CD14-positive monocyte (primary cell): ENCODE results near the gene TBPL2. TPM values are rescaled to one million over a fixed set of nuclear protein-coding genes. Genes with fewer than 3 reads are reported as not detected.

Source experiments
- DNase-seq, 3 donors: peaks; one replicate each; pipeline ENCODE4 v3.0.0-alpha.2; 2011 to 2022
- H2AFZ ChIP-seq: 2 replicates; pipeline ENCODE4 v1.6.0; 2012; ENCODE audit warnings: mild to moderate bottlenecking, low read depth, low read length, inconsistent platforms; ENCODE audit not compliant: insufficient read depth, poor library complexity, severe bottlenecking
- H3K27ac ChIP-seq, 2 donors: 1 replicate in 1 of 2; 2 replicates in 1 of 2; pipeline ENCODE4 v1.5.1; 2012 to 2013; ENCODE audit warnings: low read length in 2 of 2, control low read depth in 1 of 2, inconsistent platforms in 1 of 2, low read depth in 1 of 2, mild to moderate bottlenecking in 1 of 2
- H3K27me3 ChIP-seq, 2 donors: one replicate each; pipeline versions ENCODE4 v1.6.0 to v1.6.1; 2011 to 2013; ENCODE audit warnings: low read length in 2 of 2; ENCODE audit not compliant: control insufficient read depth in 2 of 2, insufficient read depth in 2 of 2
- H3K36me3 ChIP-seq, 2 donors: replicated peaks in 1 of 2; 1 replicate in 1 of 2; 2 replicates in 1 of 2; pipeline versions ENCODE4 v1.5.1 to v1.6.1; 2012 to 2013; ENCODE audit warnings: low read length in 2 of 2, control low read depth in 1 of 2, inconsistent platforms in 1 of 2, mild to moderate bottlenecking in 1 of 2; ENCODE audit not compliant: insufficient read depth in 2 of 2, control insufficient read depth in 1 of 2
- H3K4me1 ChIP-seq, 2 donors: 1 replicate in 1 of 2; 2 replicates in 1 of 2; pipeline versions ENCODE4 v1.5.1 to v1.6.1; 2012 to 2013; ENCODE audit warnings: low read length in 2 of 2, control low read depth in 1 of 2, inconsistent platforms in 1 of 2, mild to moderate bottlenecking in 1 of 2, moderate library complexity in 1 of 2; ENCODE audit not compliant: insufficient read depth in 2 of 2, control insufficient read depth in 1 of 2
- H3K4me2 ChIP-seq: replicated peaks from 2 replicates; pipeline ENCODE3; 2012; ENCODE audit warnings: low read length, moderate library complexity, mild to moderate bottlenecking; ENCODE audit not compliant: poor library complexity, severe bottlenecking; ENCODE audit errors: extremely low read depth
- H3K4me3 ChIP-seq, 3 experiments: fragments of 200-600 bp in 1 of 3; sonication (generic) in 1 of 3; replicated peaks in 1 of 3; 1 replicate in 2 of 3; 2 replicates in 1 of 3; pipeline ENCODE4 v1.5.1; 2011 to 2013; ENCODE audit warnings: low read length in 3 of 3, mild to moderate bottlenecking in 3 of 3, control low read depth in 2 of 3, low read depth in 2 of 3, inconsistent platforms in 1 of 3, moderate library complexity in 1 of 3
- H3K79me2 ChIP-seq: 2 replicates; pipeline ENCODE4 v1.6.0; 2012; ENCODE audit warnings: mild to moderate bottlenecking, control low read depth, inconsistent platforms, low read length, moderate library complexity; ENCODE audit not compliant: insufficient read depth
- H3K9ac ChIP-seq: 2 replicates; pipeline ENCODE4 v1.6.0; 2017; ENCODE audit warnings: low read length, mild to moderate bottlenecking; ENCODE audit not compliant: insufficient read depth, poor library complexity, severe bottlenecking
- H3K9me3 ChIP-seq, 2 donors: replicated peaks in 1 of 2; 1 replicate in 1 of 2; 2 replicates in 1 of 2; pipeline versions ENCODE4 v1.5.1 to v1.6.1; 2012 to 2013; ENCODE audit warnings: low read length in 2 of 2, control low read depth in 1 of 2; ENCODE audit not compliant: control insufficient read depth in 1 of 2, insufficient read depth in 1 of 2
- H4K20me1 ChIP-seq: 2 replicates; pipeline ENCODE4 v1.6.0; 2012; ENCODE audit warnings: mild to moderate bottlenecking, low read length, control low read depth, moderate library complexity; ENCODE audit not compliant: insufficient read depth
- H3K27ac Mint-ChIP-seq, 7 donors: one replicate each; pipeline ENCODE4 v1.8.0; 2020; ENCODE audit warnings: mild to moderate bottlenecking in 7 of 7, mixed read lengths in 7 of 7, moderate library complexity in 6 of 7, inconsistent platforms in 2 of 7
- H3K27me3 Mint-ChIP-seq, 3 donors: one replicate each; pipeline ENCODE4 v1.8.0; 2021 to 2022; ENCODE audit warnings: low read depth in 3 of 3, mild to moderate bottlenecking in 3 of 3, mixed read lengths in 3 of 3, moderate library complexity in 3 of 3, inconsistent platforms in 1 of 3
- H3K36me3 Mint-ChIP-seq, 2 donors: one replicate each; pipeline ENCODE4 v1.8.0; 2020; ENCODE audit warnings: mixed read lengths in 2 of 2, inconsistent platforms in 1 of 2, mild to moderate bottlenecking in 1 of 2
- H3K4me1 Mint-ChIP-seq: one replicate; pipeline ENCODE4 v1.8.0; 2020; ENCODE audit warnings: mild to moderate bottlenecking, mixed read lengths
- H3K4me3 Mint-ChIP-seq, 2 donors: one replicate each; pipeline ENCODE4 v1.8.0; 2020; ENCODE audit warnings: mild to moderate bottlenecking in 2 of 2, mixed read lengths in 2 of 2, moderate library complexity in 1 of 2
- H3K9me3 Mint-ChIP-seq, 7 donors: one replicate each; pipeline ENCODE4 v1.8.0; 2020 to 2022; ENCODE audit warnings: mixed read lengths in 7 of 7, mild to moderate bottlenecking in 6 of 7, moderate library complexity in 6 of 7, inconsistent platforms in 2 of 7
- WGBS: methylation state at CpG from one replicate; pipeline ENCODE4 v1.1.5; 2013; ENCODE audit warnings: missing lambda C conversion rate; ENCODE audit not compliant: insufficient coverage; 5-methylcytosine and 5-hydroxymethylcytosine counted together
- intact Hi-C, 2 donors: fragments of 100-400 bp; cut with micrococcal nuclease; formaldehyde crosslinking; loops; one replicate each; pipeline versions ENCODE4 v1.15.0 to v1.15.1; 2023
- polyA plus RNA-seq, 3 donors: library from polyadenylated mRNA; depleted of rRNA in 1 of 3; unstranded in 2 of 3; stranded (reverse) in 1 of 3; fragments of 300-500 nt in 2 of 3; fragments of >200 nt in 1 of 3; fragmentation: Illumina TruSeq in 2 of 3; gene quantifications; 1 replicate in 2 of 3; 2 replicates in 1 of 3; pipeline ENCODE4 v1.2.3, GENCODE V29; 2012 to 2021
- TF ChIP-seq, protein P1 (sequence below): fragments of 200-600 bp; IDR thresholded peaks from one replicate; pipeline ENCODE4 v1.8.0; 2022; ENCODE audit warnings: antibody characterized with exemption, mild to moderate bottlenecking

Gene TBPL2
- polyA plus RNA-seq, 3 donors: not detected

DNA sequence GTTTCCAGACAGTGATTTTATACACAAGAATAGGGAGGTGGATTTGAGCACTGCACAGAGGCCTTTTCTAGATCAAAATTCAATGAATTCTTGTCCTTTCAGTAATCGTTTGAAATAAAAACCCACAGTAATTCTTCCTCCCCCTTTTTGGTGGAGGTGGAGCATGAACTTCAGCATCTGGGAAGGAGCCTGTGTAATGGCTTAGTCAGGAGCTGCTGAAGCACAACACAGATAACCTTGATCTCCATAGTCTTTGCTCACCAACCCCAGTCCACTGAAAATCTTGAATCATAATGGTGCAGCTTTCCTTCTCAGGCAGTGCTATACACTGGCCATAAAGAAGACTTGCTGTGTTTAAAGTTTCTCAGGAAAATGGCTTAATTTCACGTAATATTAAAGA lies 6.4 kb upstream of the TBPL2 start:
- H3K27me3 ChIP-seq: no peaks in the 10 kb centered on the region
- no peaks in the 10 kb centered on the region for H3K79me2 ChIP-seq
- no peak overlapping the region for H3K4me3 ChIP-seq
- no peak overlapping the region for H3K27ac Mint-ChIP-seq
- peaks cover 0 to 4% (median 0%) of the 10 kb centered on the region in 3 donors for H3K27me3 Mint-ChIP-seq
- no peaks in the 10 kb centered on the region for H3K9me3 Mint-ChIP-seq
- H3K9ac ChIP-seq: no peak overlapping the region
- peaks cover 17% of the 10 kb centered on the region for H3K4me1 Mint-ChIP-seq
- H4K20me1 ChIP-seq: no peaks in the 10 kb centered on the region
- peaks cover 11 to 13% of the 10 kb centered on the region in 2 donors for H3K4me1 ChIP-seq
- no CpG with 5 or more reads among the region's 2 CpGs for WGBS
- no peak overlapping the region for H2AFZ ChIP-seq
- no peak overlapping the region for H3K4me2 ChIP-seq
- intact Hi-C loops: loop anchor here (5.0 to 10.0 kb wide), 2 partner anchors 128 to 1025 kb away; no protein-coding TSS in a partner anchor
- H3K4me3 Mint-ChIP-seq: no peak overlapping the region
- H3K27ac ChIP-seq: no peak overlapping the region
- TF ChIP-seq, protein P1, sequence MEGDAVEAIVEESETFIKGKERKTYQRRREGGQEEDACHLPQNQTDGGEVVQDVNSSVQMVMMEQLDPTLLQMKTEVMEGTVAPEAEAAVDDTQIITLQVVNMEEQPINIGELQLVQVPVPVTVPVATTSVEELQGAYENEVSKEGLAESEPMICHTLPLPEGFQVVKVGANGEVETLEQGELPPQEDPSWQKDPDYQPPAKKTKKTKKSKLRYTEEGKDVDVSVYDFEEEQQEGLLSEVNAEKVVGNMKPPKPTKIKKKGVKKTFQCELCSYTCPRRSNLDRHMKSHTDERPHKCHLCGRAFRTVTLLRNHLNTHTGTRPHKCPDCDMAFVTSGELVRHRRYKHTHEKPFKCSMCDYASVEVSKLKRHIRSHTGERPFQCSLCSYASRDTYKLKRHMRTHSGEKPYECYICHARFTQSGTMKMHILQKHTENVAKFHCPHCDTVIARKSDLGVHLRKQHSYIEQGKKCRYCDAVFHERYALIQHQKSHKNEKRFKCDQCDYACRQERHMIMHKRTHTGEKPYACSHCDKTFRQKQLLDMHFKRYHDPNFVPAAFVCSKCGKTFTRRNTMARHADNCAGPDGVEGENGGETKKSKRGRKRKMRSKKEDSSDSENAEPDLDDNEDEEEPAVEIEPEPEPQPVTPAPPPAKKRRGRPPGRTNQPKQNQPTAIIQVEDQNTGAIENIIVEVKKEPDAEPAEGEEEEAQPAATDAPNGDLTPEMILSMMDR: no peak
- no peak for DNase-seq
- no peaks in the 10 kb centered on the region for H3K36me3 Mint-ChIP-seq
- H3K36me3 ChIP-seq: no peaks in the 10 kb centered on the region
- H3K9me3 ChIP-seq: no peaks in the 10 kb centered on the region

DNA sequence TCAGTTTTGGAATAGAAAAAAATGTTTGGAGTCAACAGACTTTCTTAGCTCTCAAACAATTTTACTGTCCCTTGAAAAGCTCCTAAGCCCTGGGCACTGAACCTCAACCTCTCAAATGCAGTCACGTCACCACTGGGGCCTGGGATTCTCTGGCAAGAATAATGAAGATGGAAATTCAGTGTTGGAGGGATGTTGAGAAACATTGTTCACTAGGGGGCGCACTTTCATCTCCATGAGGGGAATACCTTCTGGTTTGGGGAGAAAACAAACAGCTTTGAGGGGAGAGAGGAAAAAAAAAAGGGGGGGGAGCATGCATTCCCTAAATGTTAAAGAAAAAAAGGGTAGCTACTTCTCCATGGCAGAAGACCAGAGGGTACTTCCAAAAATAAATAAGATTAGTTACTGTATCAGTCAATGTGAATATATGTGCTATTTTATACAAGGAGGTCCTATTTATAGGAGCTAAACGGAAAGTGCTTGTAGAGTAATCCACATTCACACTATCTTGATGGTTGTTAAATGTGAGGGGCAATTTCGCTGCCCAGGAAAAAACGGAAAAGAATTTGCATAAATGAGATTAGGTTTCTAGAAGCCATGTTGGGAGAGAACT lies 5.8 kb upstream of the TBPL2 start:
- intact Hi-C loops: loop anchor here (5.0 to 10.0 kb wide), 2 partner anchors 129 to 1026 kb away; no protein-coding TSS in a partner anchor
- 41% methylated on average over 3 of the region's 5 CpGs for WGBS
- Mint-ChIP-seq H3K27me3 (peaks cover 0 to 3% (median 0%) of the 10 kb centered on the region in 3 donors), H3K9me3 (no peaks in the 10 kb centered on the region), H3K4me3 (no peak overlapping the region), H3K27ac (no peak overlapping the region), H3K36me3 (no peaks in the 10 kb centered on the region), H3K4me1 (peaks cover 12% of the 10 kb centered on the region)
- no peaks in the 10 kb centered on the region for H3K9me3 ChIP-seq
- no peak overlapping the region for H2AFZ ChIP-seq
- no peaks in the 10 kb centered on the region for H3K36me3 ChIP-seq
- no peaks in the 10 kb centered on the region for H3K79me2 ChIP-seq
- TF ChIP-seq, protein P1: peak; percentile 82
- peak; percentile 38 to 61 (median 49) for DNase-seq
- peaks cover 9 to 10% of the 10 kb centered on the region in 2 donors for H3K4me1 ChIP-seq
- no peaks in the 10 kb centered on the region for H4K20me1 ChIP-seq
- H3K27ac ChIP-seq: no peak overlapping the region
- no peak overlapping the region for H3K4me2 ChIP-seq
- H3K4me3 ChIP-seq: no peak overlapping the region
- no peaks in the 10 kb centered on the region for H3K27me3 ChIP-seq
- H3K9ac ChIP-seq: no peak overlapping the region
